ENCODE measurements around the gene ANKRD13D. TPM values are rescaled to one million over a fixed set of nuclear protein-coding genes. Genes with fewer than 3 reads are reported as not detected.

ANKRD13D gene
- total RNA-seq, 1 donor from 2014 or later, result 59.4 TPM

- peak overlapping the region; percentile 96 for H3K27ac ChIP-seq
- intact Hi-C loops (cut with DNase I), result no loop called here
- H3K9me3 ChIP-seq, result no peaks in the 10 kb centered on the region
- ATAC-seq, result peak; percentile 52
- no peaks in the 10 kb centered on the region for H3K27me3 ChIP-seq
- peaks cover 80% of the 10 kb centered on the region for H3K36me3 ChIP-seq
- no peak for TF ChIP-seq CTCF (IDR thresholded peaks at IDR 0.05)
- DNase-seq, result peak; percentile 69
- no peak overlapping the region for H3K4me3 ChIP-seq
- peaks cover 55% of the 10 kb centered on the region for H3K4me1 ChIP-seq
Measured at GRCh38 chr11:67283481-67283963, 5.6 kb upstream of the ANKRD13D start.

DNA sequence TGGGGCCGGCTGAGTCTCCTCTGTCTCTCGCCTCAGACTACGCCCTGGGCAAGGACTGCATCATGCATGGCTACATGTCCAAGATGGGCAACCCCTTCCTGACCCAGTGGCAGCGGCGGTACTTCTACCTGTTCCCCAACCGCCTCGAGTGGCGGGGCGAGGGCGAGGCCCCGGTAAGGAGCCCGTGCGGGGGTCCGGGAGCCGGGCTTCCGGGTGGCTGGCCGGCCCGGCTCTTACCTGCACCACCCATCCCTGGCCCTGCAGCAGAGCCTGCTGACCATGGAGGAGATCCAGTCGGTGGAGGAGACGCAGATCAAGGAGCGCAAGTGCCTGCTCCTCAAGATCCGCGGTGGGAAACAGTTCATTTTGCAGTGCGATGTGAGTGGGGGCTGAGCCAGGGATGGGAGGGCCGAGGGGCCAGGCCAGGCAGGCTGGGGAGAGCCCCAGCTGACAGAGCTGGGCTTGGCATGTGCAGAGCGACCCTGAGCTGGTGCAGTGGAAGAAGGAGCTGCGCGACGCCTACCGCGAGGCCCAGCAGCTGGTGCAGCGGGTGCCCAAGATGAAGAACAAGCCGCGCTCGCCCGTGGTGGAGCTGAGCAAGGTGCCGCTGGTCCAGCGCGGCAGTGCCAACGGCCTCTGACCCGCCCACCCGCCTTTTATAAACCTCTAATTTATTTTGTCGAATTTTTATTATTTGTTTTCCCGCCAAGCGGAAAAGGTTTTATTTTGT lies 4.1 kb upstream of the ANKRD13D start:
- DNase-seq, result peak; percentile 62
- H3K4me1 ChIP-seq, result peaks cover 43% of the 10 kb centered on the region
- intact Hi-C loops (cut with DNase I), result no loop called here
- H3K27ac ChIP-seq, result peak overlapping the region; percentile 96
- no peaks in the 10 kb centered on the region for H3K27me3 ChIP-seq
- no peak for TF ChIP-seq CTCF (IDR thresholded peaks at IDR 0.05)
- no peaks in the 10 kb centered on the region for H3K9me3 ChIP-seq
- no peak for ATAC-seq
- H3K4me3 ChIP-seq, result no peak overlapping the region
- peaks cover 66% of the 10 kb centered on the region for H3K36me3 ChIP-seq

DNA sequence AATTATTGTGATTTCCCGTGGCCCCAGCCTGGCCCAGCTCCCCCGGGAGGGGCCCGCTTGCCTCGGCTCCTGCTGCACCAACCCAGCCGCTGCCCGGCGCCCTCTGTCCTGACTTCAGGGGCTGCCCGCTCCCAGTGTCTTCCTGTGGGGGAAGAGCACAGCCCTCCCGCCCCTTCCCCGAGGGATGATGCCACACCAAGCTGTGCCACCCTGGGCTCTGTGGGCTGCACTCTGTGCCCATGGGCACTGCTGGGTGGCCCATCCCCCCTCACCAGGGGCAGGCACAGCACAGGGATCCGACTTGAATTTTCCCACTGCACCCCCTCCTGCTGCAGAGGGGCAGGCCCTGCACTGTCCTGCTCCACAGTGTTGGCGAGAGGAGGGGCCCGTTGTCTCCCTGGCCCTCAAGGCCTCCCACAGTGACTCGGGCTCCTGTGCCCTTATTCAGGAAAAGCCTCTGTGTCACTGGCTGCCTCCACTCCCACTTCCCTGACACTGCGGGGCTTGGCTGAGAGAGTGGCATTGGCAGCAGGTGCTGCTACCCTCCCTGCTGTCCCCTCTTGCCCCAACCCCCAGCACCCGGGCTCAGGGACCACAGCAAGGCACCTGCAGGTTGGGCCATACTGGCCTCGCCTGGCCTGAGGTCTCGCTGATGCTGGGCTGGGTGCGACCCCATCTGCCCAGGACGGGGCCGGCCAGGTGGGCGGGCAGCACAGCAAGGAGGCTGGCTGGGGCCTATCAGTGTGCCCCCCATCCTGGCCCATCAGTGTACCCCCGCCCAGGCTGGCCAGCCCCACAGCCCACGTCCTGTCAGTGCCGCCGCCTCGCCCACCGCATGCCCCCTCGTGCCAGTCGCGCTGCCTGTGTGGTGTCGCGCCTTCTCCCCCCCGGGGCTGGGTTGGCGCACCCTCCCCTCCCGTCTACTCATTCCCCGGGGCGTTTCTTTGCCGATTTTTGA lies 3.3 kb upstream of the ANKRD13D start:
- no peak for TF ChIP-seq CTCF (IDR thresholded peaks at IDR 0.05)
- no peaks in the 10 kb centered on the region for H3K27me3 ChIP-seq
- DNase-seq (no peak), ATAC-seq (no peak)
- H3K9me3 ChIP-seq, result no peaks in the 10 kb centered on the region
- H3K4me3 ChIP-seq, result no peak overlapping the region
- peak overlapping the region; percentile 96 for H3K27ac ChIP-seq
- H3K36me3 ChIP-seq, result peaks cover 64% of the 10 kb centered on the region
- peaks cover 49% of the 10 kb centered on the region for H3K4me1 ChIP-seq
- intact Hi-C loops (cut with DNase I), result no loop called here

GRCh38 chr11:67286621-67287333 lies 2.3 kb upstream of the ANKRD13D start:
- DNase-seq (no peak), ATAC-seq (peak; percentile 2)
- Histone ChIP-seq H3K36me3 (peaks cover 59% of the 10 kb centered on the region), H3K4me3 (no peak overlapping the region), H3K9me3 (no peaks in the 10 kb centered on the region), H3K27ac (peak overlapping the region; percentile 96), H3K27me3 (no peaks in the 10 kb centered on the region), H3K4me1 (peaks cover 53% of the 10 kb centered on the region)
- no peak for TF ChIP-seq CTCF (IDR thresholded peaks at IDR 0.05)
- intact Hi-C loops (cut with DNase I), result no loop called here

Measured in upper lobe of right lung (tissue), 1 donor.